Adrenal gland (tissue), 12 donors: Measurements from ENCODE around the gene MBD3L3. TPM values are rescaled to one million over a fixed set of nuclear protein-coding genes. Genes with fewer than 3 reads are reported as not detected.

Source experiments
- DNase-seq, 7 donors: peaks; one replicate each; pipeline ENCODE4 v3.0.0-alpha.2; 2019 to 2020
- H3K27ac ChIP-seq, 5 donors: fragments of 200-600 bp; sonication (generic) in 4 of 5; 1 replicate in 3 of 5; 2 replicates in 2 of 5; pipeline versions ENCODE4 v1.5.1 to v1.8.0; 2016 to 2020; ENCODE audit warnings: mild to moderate bottlenecking in 1 of 5
- H3K27me3 ChIP-seq: fragments of 200-600 bp; 2 replicates; pipeline ENCODE4 v1.8.0; 2021
- H3K36me3 ChIP-seq, 2 donors: fragments of 200-600 bp; replicated peaks in 1 of 2; 1 replicate in 1 of 2; 2 replicates in 1 of 2; pipeline versions ENCODE4 v1.5.1 to v1.8.0; 2018 to 2022
- H3K4me1 ChIP-seq, 2 donors: fragments of 200-600 bp; replicated peaks in 1 of 2; 1 replicate in 1 of 2; 2 replicates in 1 of 2; pipeline versions ENCODE4 v1.5.1 to v1.8.0; 2018 to 2021
- H3K4me3 ChIP-seq, 4 donors: fragments of 200-600 bp; sonication (generic) in 3 of 4; one replicate each; pipeline ENCODE4 v1.5.1; 2016 to 2018
- H3K9me3 ChIP-seq, 3 donors: fragments of 200-600 bp; sonication (generic) in 1 of 3; replicated peaks in 1 of 3; 1 replicate in 2 of 3; 2 replicates in 1 of 3; pipeline versions ENCODE4 v1.5.1 to v1.8.0; 2016 to 2021
- CTCF ChIP-seq, 6 experiments: fragments of 450-650 bp in 4 of 6; fragments of 200-600 bp in 2 of 6; sonication (generic) in 1 of 6; IDR thresholded peaks; 1 replicate in 5 of 6; 2 replicates in 1 of 6; pipeline versions ENCODE4 v1.5.1 to v1.8.0; 2016 to 2021; ENCODE audit warnings: antibody characterized with exemption in 6 of 6, mild to moderate bottlenecking in 2 of 6, moderate library complexity in 1 of 6
- POLR2A ChIP-seq, 2 donors: fragments of 450-650 bp; IDR thresholded peaks; one replicate each; pipeline ENCODE4 v1.6.1; 2017; ENCODE audit warnings: antibody characterized with exemption in 2 of 2, mild to moderate bottlenecking in 2 of 2, moderate library complexity in 1 of 2
- WGBS, 4 donors: extraction: QIAGEN DNeasy Blood & Tissue Kit in 2 of 4; methylation state at CpG; one replicate each; pipeline versions ENCODE4 v1.1.5 to v1.1.7; 2013 to 2017; 5-methylcytosine and 5-hydroxymethylcytosine counted together
- intact Hi-C, 2 donors: fragments of 100-400 bp; cut with DNase I; formaldehyde crosslinking; loops; one replicate each; pipeline versions ENCODE4 v1.14.1 to v1.15.0; 2022 to 2023
- polyA plus RNA-seq, 3 donors: library from polyadenylated mRNA; stranded (reverse); fragments of 200-250 nt in 2 of 3; fragments of 350-450 nt in 1 of 3; fragmentation: Illumina TruSeq in 1 of 3; extraction: RNeasy Lipid Tissue Mini Kit (QIAGEN cat#74804) in 1 of 3; gene quantifications; one replicate each; pipeline ENCODE4 v1.2.3, GENCODE V29; 2013 to 2014
- total RNA-seq, 9 donors: library from RNA; depleted of rRNA in 4 of 9; stranded (reverse); fragments of >200 nt in 4 of 9; fragments of 120-200 nt in 1 of 9; fragmentation: NEBNext Ultra II Directional in 1 of 9; extraction: Animal tissue kit (Norgen Biotek cat#: 25700) in 1 of 9; gene quantifications; one replicate each; pipeline versions ENCODE4 v1.1.0 to v1.2.4, GENCODE V29; 2013 to 2023
- donor health status: healthy with polysubstance abuse.
- donor health status: Bipolar disorder and iron deficiency.
- donor health status: DM: yes; HTN: yes; CAD: no.
- donor health status: DM: no; HTN: no; CAD: no.
- donor health status: DM: no; HTN: no; CAD: no.
- donor health status: DM: yes; HTN: yes; CAD: no.

MBD3L3 gene
- total and polyA plus RNA-seq, 12 donors = not detected

- Histone ChIP-seq H3K36me3 (peaks cover 0 to 62% of the 10 kb centered on the region in 2 donors), H3K4me1 (peaks cover 5 to 14% of the 10 kb centered on the region in 2 donors), H3K4me3 (no peak overlapping the region), H3K27ac (no peak overlapping the region), H3K27me3 (no peaks in the 10 kb centered on the region), H3K9me3 (peaks cover 0 to 6% (median 3%) of the 10 kb centered on the region in 3 donors)
- TF ChIP-seq POLR2A (IDR thresholded peaks at IDR 0.05) (no peak), CTCF (IDR thresholded peaks at IDR 0.05) (no peak)
- intact Hi-C loops = no loop called here
- 92 to 97% (median 95%) methylated on average over 6 of the region's 6 CpGs for WGBS, 4 donors
- no peak for DNase-seq
These were observed 14.1 kb upstream of the MBD3L3 start for GRCh38 chr19:7072541-7072940.

- TF ChIP-seq CTCF (IDR thresholded peaks at IDR 0.05) = no peak
- no peak for TF ChIP-seq POLR2A (IDR thresholded peaks at IDR 0.05)
These were observed 11.4 kb upstream of the MBD3L3 start for GRCh38 chr19:7069904-7070226.

GRCh38 chr19:7069042-7069903 is 10.8 kb upstream of the MBD3L3 start, which contains the start of gene ZNF557:
Gene ZNF557, plus strand, starts transcription at chr19:7069703. Its CDS starts 5,372 bp downstream, at chr19:7075075.
- intact Hi-C loops = no loop called here
- H3K36me3 ChIP-seq = peaks cover 0 to 32% of the 10 kb centered on the region in 2 donors
- H3K9me3 ChIP-seq = no peaks in the 10 kb centered on the region
- 1 to 3% (median 1%) methylated on average over 17 to 56 of the region's 56 CpGs for WGBS, 4 donors
- peak in 1 of 2 donors; percentile 56 for TF ChIP-seq POLR2A (IDR thresholded peaks at IDR 0.05)
- no peak for TF ChIP-seq CTCF (IDR thresholded peaks at IDR 0.05)
- H3K4me1 ChIP-seq = peaks cover 5 to 14% of the 10 kb centered on the region in 2 donors
- DNase-seq = peak; percentile 98 to 100 (median 99)
- H3K27ac ChIP-seq = peak within 1 kb of the TSS; percentile 17 to 78 (median 74)
- H3K27me3 ChIP-seq = no peaks in the 10 kb centered on the region
- peak within 1 kb of the TSS; percentile 65 to 90 (median 71) for H3K4me3 ChIP-seq

More at GRCh38 chr19:7069904-7070226, 11.4 kb upstream of the MBD3L3 start:
- Histone ChIP-seq H3K36me3 (peaks cover 0 to 35% of the 10 kb centered on the region in 2 donors), H3K4me3 (peak overlapping the region; percentile 65 to 90 (median 71)), H3K27me3 (no peaks in the 10 kb centered on the region), H3K9me3 (no peaks in the 10 kb centered on the region), H3K4me1 (peaks cover 5 to 14% of the 10 kb centered on the region in 2 donors), H3K27ac (peak overlapping the region; percentile 17 to 78 (median 74))
- intact Hi-C loops = no loop called here
- WGBS, 4 donors = 0 to 2% (median 0%) methylated on average over 2 to 12 of the region's 12 CpGs
- no peak for DNase-seq

GRCh38 chr19:7068599-7068998 is 10.1 kb upstream of the MBD3L3 start:
- WGBS, 4 donors = 75 to 85% (median 82%) methylated on average over 6 of the region's 6 CpGs
- H3K27ac ChIP-seq = peak overlapping the region in 1 of 5 donors; percentile 78
- peak in 1 of 7 donors; percentile 50 for DNase-seq
- peaks cover 5 to 14% of the 10 kb centered on the region in 2 donors for H3K4me1 ChIP-seq
- no peaks in the 10 kb centered on the region for H3K9me3 ChIP-seq
- peak overlapping the region in 1 of 4 donors; percentile 73 for H3K4me3 ChIP-seq
- TF ChIP-seq POLR2A (IDR thresholded peaks at IDR 0.05) = no peak
- H3K27me3 ChIP-seq = no peaks in the 10 kb centered on the region
- intact Hi-C loops = no loop called here
- peaks cover 0 to 25% of the 10 kb centered on the region in 2 donors for H3K36me3 ChIP-seq
